NCI-H187 (cell line): ENCODE results near the gene B4GALNT3.

Experiments used
- DNase-seq, 2 experiments: peaks; one replicate each; lab custom pipeline; 2025; lab: John Stamatoyannopoulos, UW

Gene B4GALNT3

DNA sequence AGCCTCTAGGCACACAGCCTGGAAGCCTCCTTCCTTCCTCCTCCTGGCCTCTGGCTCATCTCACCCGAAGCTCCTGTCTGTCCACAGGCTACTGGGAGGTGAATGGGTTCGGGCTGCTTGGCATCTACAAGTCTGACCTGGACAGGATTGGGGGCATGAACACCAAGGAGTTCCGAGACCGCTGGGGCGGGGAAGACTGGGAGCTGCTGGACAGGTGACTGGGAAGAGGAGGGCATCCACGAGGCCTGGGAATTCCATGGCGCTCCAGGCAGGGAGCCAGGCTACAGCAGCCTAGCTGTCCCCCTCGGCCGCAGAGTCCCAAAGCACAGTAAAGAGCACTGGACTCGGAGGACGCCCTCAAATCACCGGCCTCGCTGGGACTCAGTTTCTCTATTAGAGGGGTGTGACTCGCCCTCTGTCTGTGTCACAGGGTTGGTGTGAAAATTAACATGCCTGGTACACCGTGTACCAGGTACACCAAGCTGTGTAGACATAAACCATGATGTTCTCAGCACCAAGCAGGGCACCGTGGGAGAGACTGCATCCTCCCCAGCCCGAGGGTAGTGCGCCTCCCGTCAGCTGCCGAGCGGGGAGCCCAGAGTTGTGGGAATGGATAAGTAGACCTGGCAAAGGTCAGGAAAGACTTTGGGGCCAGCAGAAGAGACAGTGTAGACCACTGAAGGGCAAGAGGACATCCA lies 99.6 kb downstream of the B4GALNT3 start:
- no peak for DNase-seq

GRCh38 chr12:559906-560455 lies 100.2 kb downstream of the B4GALNT3 start:
- no peak for DNase-seq

DNA sequence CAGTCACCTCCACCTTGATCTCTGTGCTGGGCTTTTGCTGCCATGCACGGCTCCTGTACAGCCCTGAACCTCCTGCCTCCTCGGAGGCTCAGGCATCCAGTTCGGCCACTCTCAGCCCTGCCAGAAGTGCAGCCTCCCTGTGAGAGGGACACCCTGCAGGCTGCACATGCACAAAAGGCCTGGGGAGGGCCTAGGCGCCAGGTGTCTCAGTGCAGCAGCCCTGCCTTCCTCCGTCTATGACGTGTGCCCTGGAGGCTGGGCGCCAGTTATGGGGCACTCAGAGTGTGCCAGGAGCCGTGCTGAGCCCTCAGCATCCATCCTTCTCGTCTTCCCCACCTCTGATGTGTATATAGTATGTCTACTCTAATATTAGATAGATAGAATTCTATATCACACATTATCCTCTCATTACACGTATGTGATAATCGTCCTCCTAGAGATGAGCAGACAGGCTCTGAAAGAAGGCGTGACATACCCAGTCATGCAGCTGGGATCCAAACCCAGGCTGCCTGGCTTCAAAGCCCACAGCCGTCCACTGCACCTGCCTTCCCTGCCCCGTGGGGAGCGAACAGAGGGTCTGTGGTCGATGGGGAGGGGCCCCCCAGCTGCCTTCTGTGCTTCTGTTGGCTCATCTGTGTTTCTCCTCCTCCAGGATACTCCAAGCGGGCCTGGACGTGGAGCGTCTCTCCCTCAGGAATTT lies 101.1 kb downstream of the B4GALNT3 start:
- no peak for DNase-seq

DNA sequence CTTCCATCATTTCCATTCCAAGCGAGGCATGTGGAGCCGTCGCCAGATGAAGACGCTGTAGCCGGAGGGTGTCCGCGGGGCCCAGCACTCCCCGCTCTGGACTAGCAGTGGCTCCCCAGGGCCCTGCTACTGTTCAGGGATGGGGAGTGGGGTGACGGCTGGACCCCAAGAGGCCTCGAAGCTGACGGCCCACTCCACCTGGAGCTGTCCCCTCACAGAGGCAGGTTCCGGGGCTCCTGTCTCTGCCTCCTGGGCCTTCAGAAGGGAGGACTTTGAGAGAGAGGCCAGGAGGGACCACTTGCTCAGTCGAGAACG lies 101.6 kb downstream of the B4GALNT3 start:
- no peak for DNase-seq

DNA sequence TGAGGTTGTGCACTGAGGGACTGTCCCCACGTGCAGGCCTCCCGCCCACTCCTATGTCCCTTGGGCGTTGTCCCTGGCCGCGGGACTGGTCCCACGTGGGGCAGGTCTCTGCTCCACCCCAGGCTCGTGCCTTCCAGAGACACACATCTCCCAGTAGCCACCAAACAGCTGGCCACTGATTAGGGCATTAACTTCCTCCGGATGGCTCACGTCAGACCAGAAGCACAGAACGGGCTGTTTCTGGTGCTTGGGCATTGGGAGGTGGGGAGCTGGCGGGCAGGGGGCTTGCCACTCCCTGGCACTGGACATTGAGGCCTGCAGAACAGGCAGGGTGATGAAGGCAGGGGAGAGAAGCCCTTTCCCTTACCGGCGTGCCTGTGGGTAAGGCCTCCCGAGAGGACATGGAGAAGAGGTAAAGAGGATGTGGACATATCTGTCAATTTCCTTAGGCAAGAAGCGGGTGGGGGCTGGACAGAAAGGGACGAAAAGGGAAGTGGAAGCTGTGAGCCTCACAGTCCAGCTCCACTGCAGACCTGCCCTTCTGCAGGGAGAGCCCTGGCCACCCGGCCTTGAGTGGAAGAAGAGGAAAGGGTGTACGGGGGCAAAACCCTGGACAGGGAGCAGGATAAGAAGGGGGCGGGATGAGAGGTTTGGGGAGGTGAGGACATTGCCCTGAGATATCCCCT lies 102.3 kb downstream of the B4GALNT3 start:
- no peak for DNase-seq

GRCh38 chr12:562634-563033 lies 102.9 kb downstream of the B4GALNT3 start:
- no peak for DNase-seq

DNA sequence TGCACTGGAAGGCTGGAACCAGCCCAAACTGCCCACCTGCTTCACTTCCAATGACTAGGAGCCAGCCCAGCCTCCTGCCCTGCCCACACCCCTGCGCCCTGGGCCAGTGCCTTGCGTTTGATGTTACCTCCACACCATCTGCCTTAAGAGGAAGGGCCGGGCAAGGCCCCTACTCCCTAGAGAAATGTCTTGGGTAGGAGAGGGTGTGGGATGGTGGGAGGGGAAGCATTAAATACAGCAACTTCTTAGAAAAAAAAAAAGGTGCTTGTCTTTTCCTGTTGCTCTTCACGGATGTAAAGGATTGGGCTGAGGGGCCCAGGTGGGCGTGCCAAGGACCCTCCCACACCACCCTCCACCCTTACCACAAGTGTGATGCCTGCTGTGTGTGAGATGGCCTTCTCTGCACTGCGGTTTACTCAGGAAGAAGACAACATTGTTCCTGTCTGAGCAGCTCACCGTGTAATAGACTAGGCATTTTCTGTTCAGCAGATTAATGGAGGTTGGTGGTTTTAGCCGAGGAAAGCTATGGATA lies 103.6 kb downstream of the B4GALNT3 start:
- no peak for DNase-seq

DNA sequence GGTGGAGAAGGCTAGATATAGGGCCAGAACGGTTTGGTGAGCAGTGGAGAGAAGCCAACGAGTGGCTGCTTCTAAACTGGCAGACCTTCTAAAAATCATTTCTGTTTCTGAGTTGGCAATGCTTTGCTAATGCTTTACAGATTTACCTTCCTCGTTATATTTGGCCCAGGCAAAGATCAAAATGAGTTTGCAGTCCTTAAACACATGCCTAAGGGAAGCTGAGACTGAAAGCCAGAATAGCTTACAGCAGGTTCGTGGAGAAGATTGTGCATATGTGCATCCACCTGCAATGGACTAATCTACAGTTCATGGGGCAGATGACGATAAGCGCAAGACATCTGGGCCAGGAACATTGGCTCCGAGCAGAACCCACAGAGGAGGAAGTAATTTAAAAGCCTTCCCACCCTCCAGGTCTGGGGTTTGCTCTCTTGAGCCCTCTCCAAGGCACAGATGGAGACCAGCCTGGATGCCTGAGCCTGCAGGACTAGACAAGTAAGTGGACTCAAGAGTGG lies 104.1 kb downstream of the B4GALNT3 start:
- DNase-seq, result no peak

DNA sequence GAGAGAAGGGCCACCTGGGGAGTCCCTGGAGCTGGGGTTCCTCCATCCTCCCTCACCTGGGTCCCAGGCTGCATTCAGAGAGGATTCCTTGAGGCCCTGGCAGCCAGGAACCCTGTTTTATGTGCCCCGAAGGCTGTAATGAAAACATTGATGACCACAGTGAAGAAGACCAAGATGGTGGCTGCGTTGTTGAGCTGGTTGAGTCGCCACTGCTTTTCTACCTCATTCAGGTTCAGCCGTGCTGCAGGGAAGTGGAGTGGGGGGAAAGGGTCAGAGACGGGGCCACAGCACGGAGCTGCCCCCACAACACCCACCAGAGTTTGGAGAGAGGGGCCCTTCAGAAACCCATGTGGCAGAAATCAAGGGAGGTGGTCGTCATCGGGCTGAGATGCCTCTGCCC lies 105.4 kb downstream of the B4GALNT3 start:
- DNase-seq, result no peak

DNA sequence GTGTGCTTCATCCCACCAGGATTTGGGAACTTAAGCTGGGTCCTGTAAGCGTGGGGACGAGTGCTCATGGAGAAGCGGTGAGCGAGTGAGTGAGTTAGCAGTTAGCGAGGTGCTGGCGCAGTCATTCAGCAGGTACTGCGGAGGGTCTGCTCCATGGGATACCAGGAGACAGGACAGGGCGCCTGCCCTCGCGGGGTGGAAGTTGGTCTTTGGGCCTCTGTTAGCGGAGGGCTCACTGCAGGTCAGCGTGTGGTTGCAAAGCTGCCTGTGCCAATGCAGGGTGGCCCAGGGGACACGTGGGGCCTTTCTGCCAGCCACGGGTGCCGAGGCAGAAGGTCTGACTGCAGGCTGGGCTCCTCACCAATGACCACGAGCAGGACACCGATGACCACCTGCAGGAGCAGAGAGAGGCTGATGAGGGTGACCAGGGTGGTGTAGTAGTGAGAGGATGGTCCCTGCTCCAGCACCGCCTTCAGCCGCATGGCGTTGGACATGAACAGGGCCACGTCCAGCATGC lies 105.9 kb downstream of the B4GALNT3 start:
- no peak for DNase-seq

- DNase-seq, result no peak
Measured at GRCh38 chr12:568486-568885, 108.7 kb downstream of the B4GALNT3 start.

GRCh38 chr12:569091-569676 lies 109.4 kb downstream of the B4GALNT3 start:
- DNase-seq, result no peak

DNA sequence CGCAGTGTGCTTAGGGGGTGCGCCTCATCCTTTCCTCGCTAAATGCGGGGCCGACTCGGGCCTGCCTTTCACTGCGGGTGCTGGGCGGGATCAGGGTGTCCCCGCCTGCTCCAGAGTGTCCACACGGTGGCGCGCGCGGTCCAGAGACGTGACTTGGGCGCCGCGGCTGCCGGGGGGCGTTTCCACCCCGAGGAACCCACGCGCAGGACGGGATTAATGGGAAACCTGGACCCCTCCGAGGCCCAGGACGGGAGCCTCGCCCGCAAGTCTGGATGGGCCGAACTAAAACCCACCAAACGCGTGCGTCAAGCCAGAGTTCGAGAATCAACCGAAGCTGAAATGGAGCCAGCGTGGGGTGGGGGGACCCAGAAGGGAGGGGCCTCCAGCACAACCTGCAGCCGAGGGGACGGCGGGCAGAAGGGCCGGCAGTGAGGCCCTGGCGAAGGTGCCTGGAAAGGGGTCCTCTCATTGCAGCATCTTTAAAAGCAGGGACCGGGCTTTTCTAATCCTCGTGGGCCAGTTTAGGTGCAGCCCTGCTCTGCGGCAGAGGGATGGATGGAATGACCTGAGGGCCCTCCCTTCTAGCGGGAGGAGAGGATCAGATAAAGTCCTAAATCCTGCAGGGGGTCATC lies 110.2 kb downstream of the B4GALNT3 start:
- DNase-seq, result peak; percentile 36 to 54

GRCh38 chr12:570435-570920 lies 110.7 kb downstream of the B4GALNT3 start:
- DNase-seq, result no peak

DNA sequence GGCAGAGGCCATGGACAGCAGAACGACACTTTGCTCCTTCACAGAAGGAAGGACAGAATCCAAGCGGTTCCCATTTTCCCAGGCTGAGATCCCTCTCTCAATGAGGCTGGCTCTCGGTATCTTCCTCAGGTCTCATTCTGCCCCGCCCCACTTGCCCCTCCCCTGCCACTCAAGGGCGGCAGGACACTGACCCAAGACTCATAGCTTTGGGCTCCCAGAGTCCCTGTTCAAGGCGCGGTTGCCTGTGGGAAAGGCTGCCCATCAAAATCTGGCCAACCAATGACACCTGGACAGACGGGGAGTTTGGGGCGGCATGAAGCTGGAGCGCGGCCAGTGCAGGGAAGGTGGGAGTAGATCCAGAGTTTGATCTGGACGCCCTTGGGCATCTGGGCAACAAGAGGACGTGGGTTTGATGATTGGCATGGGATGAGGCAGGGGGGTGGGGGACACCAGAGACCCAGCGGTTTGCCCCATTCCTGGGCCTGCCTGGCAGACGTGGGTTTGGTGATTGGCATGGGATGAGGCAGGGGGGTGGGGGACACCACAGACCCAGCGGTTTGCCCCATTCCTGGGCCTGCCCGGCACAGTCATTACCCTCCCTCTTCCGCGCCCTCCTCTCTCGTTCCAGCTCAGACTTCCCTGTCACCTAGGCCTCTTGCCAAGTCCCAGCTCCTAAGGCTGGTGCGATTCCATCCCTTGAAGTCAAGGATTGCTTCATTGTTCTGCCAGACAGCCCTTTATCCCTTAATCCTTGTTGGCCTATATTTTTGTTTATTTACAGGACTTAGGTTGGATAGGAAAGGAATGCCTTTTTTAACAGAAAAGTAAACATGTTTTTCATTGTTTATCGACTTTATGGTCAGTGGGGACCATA lies 111.4 kb downstream of the B4GALNT3 start:
- no peak for DNase-seq

- no peak for DNase-seq
Measured at GRCh38 chr12:571795-572531, 112.2 kb downstream of the B4GALNT3 start.

DNA sequence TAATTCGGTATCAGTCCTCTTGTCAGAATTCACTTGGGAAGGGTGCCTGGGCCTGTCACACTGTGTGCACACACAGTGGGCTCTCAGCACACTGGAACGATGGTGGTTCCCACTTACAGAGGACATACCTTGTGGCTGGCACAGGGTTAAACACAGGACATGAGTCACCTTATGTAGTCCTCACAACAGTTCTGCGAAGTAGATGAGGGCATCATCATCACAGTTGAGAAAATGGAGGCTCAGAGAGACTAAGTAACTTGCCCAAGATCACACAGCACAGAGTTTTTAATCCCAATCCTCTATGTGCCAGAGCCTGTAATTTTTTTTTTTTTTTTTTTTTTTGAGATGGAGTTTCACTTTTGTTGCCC lies 112.8 kb downstream of the B4GALNT3 start:
- no peak for DNase-seq

DNA sequence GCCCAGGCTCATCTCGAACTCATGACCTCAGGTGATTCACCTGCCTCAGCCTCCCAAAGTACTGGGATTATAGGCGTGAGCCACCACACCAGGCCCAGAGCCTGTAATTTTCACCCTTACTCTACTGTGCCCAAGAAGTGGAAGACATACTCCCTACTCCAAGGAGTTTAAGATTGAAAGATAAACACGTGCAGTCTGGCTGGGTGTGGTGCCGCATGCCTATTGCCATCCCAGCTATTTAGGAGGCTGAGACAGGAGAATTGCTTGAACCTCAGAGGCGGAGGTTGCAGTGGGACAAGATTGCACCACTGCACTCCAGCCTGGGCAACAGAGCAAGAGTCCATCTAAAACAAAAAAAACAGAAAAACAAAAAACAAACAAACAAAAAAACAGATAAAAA lies 113.5 kb downstream of the B4GALNT3 start:
- DNase-seq, result no peak

DNA sequence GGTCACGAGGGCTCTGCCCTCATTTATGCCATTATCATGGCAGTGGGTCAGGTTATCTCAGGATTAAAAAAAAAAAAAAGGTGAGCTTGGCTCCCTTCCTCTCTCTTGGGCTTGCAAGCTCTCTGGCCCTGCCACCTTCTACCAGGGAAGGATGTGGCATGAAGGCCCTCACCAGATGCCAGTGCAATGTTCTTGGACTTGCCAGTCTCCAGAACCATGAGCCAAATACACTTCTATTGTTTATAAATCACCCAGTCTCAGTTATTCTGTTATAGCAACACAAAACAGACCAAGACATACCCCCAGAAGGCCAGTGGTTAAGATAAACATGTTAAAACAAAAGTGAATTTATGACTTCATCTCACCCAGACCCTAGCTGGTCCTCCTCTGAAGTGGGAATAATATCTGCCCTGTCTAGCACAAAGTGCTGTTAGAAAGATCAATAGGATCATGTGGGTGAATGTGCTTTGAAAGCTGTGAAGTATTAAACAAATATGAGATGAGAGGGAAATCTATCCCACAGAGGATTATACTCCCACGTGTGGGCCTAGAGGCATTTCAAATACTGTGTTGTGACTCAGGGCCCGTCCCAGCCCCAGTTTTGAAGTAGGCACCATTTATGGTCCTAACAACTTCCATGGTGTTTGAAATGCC lies 114.9 kb downstream of the B4GALNT3 start:
- no peak for DNase-seq
